ENCODE data around the gene PDE7B.
"Not testable (repeated sequence)": the region's sequence is repeated elsewhere in the genome, so short reads cannot be mapped to it uniquely, and the experiment has no call there.

PDE7B gene

DNA sequence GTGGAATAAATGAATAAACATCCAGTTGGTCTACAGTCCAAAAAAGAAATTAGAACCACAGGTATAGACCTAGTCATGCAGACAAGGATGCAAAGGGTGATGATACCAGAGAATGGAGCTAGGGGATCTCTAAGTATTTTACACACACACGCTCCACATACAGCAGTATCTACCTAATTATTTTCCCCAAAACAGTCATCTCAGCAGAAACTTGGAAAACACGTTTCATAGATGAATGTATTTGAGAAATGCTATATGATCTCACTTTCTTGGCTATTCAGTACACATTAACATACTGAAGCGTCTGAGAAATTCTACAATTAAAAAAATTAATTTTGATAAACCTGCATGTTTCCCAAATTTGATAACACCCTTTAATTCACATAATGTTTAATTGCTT, 243.3 kb downstream of the PDE7B start:
- Mint-ChIP-seq H3K27ac (no peak overlapping the region), H3K36me3 (ENCODE audit: low read depth) (no peaks in the 10 kb centered on the region), H3K9me3 (peaks cover 6% of the 10 kb centered on the region), H3K4me1 (ENCODE audit: low read depth) (no peaks in the 10 kb centered on the region), H3K4me3 (no peak overlapping the region), H3K27me3 (ENCODE audit: low read depth) (no peaks in the 10 kb centered on the region)

DNA sequence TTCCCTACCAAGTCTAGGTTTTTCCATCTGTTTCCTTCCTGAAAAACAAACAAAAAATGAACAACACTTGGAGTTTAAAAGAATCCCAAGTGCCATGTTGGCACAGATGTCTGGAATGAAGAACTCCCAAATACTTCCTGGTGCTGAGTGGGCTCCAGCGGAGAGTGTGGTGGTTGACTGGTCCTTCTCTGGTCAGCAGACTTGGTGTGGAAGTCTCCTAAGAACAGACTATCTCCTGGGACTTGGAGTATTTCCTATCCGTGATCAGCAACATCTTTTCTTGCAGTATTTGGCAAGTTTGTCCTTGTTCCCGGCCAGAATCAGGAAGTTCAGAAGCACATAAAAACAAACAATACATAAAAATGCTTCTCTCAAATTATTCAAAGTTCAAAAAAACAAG, 244.5 kb downstream of the PDE7B start:
- Mint-ChIP-seq H3K27ac (no peak overlapping the region), H3K36me3 (ENCODE audit: low read depth) (no peaks in the 10 kb centered on the region), H3K27me3 (ENCODE audit: low read depth) (no peaks in the 10 kb centered on the region)

DNA sequence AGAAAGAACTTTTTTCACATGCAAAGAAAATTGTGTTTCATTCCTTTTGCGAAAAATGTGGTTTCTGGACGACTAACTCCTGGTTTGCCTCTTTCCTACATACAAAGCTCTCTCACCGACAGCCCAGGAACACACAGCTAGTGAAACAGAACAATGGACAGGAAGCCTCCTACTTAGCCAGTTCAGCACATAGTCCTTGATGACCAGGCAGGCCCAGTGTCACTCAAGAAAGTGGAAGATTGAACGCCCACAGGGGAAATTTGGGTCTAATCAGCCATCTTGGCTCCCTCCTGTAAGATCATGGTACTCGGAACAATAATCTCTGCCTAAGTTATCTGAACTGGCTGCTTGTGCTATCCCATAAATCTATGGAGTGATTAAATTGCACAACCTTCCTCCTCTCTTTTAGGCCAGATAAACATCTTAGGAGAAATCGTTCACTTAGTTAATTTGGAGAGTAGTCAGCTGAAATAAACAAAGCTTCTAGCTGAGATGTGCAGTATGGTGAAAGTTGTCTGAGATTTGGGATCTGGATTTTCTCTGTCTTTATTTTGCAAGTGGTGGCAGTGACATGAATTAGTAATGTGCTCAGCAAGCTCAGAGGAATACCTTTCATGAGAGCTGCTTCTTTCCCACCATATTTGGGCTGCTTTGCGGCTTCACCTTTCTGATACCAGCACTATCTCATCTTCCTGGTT, 251.6 kb downstream of the PDE7B start:
- H3K27ac Mint-ChIP-seq, result no peak overlapping the region
- no peaks in the 10 kb centered on the region for H3K36me3 Mint-ChIP-seq (ENCODE audit: low read depth)
- no peak overlapping the region for H3K4me3 Mint-ChIP-seq
- H3K4me1 Mint-ChIP-seq (ENCODE audit: low read depth), result no peaks in the 10 kb centered on the region
- H3K27me3 Mint-ChIP-seq (ENCODE audit: low read depth), result no peaks in the 10 kb centered on the region
- H3K9me3 Mint-ChIP-seq, result no peaks in the 10 kb centered on the region

More for the DNA sequence above, 244.5 kb downstream of the PDE7B start:
- Mint-ChIP-seq H3K4me3 (no peak overlapping the region), H3K4me1 (ENCODE audit: low read depth) (no peaks in the 10 kb centered on the region), H3K9me3 (peaks cover 6% of the 10 kb centered on the region)

DNA sequence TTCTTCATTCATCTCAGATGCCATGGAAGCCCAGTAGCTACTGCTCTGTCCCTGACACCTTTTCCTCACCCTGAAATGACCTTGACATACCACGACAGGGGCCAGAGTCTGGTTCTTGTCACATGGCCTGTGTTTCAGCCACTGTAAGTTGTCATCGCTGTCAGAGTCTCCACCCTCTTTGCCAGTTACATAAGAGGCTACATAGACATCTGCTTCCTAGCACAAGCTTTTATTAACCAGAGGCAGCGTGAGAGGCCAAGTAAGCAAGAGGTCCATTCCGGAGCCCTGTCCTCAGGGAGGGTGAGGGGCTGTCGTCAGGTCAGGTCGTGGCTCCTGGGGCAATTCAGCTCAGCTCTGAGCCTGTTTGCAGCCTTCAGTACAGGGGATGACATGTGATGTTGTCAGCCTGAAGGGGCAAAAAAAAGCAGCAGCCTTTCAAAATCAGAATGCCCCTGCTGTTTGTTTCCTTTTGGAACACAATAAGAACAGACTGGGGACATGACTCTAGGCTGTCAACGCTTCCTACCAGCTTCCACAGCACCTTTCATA, 252.3 kb downstream of the PDE7B start:
- no peaks in the 10 kb centered on the region for H3K36me3 Mint-ChIP-seq (ENCODE audit: low read depth)
- no peaks in the 10 kb centered on the region for H3K27me3 Mint-ChIP-seq (ENCODE audit: low read depth)

DNA sequence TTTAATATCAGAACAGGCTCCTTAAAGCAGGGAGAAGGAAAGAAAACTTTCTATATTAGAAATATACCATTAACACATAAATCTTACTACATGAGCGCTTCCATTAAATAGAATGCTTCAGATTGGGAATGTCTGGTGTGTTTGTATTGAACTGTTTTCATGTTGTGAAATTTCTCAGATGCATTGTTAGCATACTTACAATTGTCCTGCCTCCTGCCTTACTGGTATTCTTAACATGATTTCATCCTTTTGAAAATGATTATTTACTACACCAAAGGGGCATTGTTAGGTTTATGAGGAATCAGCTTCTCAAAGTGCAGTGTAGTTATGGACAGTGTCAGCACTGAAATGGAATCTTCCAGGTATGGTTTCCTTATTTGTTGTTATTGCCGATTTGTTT, 253.1 kb downstream of the PDE7B start:
- Mint-ChIP-seq H3K36me3 (ENCODE audit: low read depth) (no peaks in the 10 kb centered on the region), H3K4me1 (ENCODE audit: low read depth) (no peaks in the 10 kb centered on the region), H3K9me3 (no peaks in the 10 kb centered on the region), H3K27ac (no peak overlapping the region), H3K4me3 (no peak overlapping the region), H3K27me3 (ENCODE audit: low read depth) (no peaks in the 10 kb centered on the region)

More for the DNA sequence above, 252.3 kb downstream of the PDE7B start:
- H3K9me3 Mint-ChIP-seq, result no peaks in the 10 kb centered on the region
- H3K4me3 Mint-ChIP-seq, result no peak overlapping the region
- no peak overlapping the region for H3K27ac Mint-ChIP-seq
- no peaks in the 10 kb centered on the region for H3K4me1 Mint-ChIP-seq (ENCODE audit: low read depth)

DNA sequence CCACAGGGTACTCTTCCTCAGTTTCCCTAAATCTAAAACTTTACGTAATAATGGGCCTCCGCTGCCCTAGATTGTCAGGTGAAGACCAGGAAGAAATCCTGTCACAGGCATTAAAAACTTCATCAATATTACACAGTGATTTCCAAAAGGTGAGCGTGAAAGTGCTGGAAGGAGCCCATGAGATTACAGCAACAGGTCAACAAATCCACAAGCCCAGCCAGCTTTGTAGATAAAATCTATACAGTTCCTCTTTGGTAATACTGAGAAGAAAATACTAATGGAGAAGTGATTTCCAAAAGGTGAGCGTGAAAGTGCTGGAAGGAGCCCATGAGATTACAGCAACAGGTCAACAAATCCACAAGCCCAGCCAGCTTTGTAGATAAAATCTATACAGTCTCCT, 254.3 kb downstream of the PDE7B start:
- H3K4me3 Mint-ChIP-seq; H3K4me1 Mint-ChIP-seq (ENCODE audit: low read depth); H3K27ac Mint-ChIP-seq; H3K36me3 Mint-ChIP-seq (ENCODE audit: low read depth); H3K27me3 Mint-ChIP-seq (ENCODE audit: low read depth); H3K9me3 Mint-ChIP-seq: not testable (repeated sequence)

DNA sequence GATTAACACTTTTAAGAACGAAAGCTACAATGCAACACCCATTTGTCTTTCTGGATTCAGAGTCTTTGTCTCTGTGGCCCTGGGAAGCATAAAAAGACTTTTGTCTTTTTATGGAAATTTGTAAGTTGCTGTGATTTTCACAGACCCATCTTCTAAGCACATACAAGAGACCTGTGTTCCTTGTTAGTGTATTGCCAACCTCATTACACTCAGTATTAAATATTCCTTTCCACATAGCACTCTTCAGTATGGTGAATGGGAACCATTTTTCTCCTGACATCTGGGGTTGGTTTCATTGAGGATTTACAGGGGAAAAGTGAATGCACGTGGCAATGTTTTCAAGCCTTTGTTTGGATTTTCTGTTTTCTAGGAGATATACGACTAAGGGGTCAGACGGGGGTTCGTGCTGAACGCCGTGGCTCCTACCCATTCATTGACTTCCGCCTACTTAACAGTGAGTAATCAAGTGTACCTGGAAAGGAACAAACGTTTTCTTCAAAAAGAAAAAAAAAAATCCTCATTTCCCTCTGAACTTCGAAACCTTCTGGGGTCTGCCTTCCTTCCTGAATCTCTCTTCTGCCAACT, 257.0 kb downstream of the PDE7B start:
- no peak overlapping the region for H3K27ac Mint-ChIP-seq
- no peaks in the 10 kb centered on the region for H3K27me3 Mint-ChIP-seq (ENCODE audit: low read depth)
- H3K9me3 Mint-ChIP-seq, result no peaks in the 10 kb centered on the region
- no peak overlapping the region for H3K4me3 Mint-ChIP-seq
- peaks cover 1% of the 10 kb centered on the region for H3K36me3 Mint-ChIP-seq (ENCODE audit: low read depth)
- H3K4me1 Mint-ChIP-seq (ENCODE audit: low read depth), result peaks cover under 1% of the 10 kb centered on the region

DNA sequence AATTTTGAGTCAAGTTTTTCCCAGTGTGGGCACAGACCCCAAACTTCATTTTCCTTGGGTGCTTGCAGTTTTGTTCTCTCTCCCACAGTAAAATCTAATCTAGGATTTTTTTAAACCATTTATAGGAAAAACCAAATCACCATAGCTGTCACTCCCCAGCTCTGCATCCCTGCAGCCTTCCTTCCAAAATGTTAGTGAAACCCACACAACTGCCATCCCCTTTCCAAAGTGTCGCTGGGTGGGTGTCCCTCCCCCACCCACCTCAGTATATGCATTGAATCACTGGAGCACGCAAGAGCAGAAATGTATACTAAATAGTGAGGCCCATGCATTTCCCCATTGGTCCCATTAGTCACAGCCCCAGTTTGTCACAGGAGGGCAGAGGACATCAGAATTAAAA, 260.3 kb downstream of the PDE7B start:
- Mint-ChIP-seq H3K36me3 (ENCODE audit: low read depth) (peaks cover 1% of the 10 kb centered on the region), H3K4me1 (ENCODE audit: low read depth) (peaks cover 4% of the 10 kb centered on the region), H3K4me3 (no peak overlapping the region), H3K27ac (no peak overlapping the region), H3K27me3 (ENCODE audit: low read depth) (peaks cover 4% of the 10 kb centered on the region), H3K9me3 (no peaks in the 10 kb centered on the region)

DNA sequence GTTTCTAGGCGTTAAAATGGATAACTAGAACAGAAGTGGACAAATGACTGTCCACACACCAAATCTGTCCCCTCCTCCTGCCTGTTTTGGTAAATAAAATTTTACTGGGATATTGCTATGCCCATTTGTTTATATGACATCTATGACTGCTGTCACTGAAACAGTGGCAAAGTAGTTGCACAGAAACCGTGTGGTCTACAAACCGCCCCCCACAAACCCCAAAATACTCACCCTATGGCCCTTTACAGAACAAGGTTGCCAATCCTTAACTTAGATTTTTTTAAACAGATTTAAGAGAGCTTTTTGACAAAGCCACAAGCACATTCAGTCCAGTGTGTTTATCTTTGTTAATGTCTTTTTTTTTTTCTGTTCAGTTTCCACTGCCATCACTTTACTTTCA, 260.8 kb downstream of the PDE7B start:
- Mint-ChIP-seq H3K36me3 (ENCODE audit: low read depth) (peaks cover 1% of the 10 kb centered on the region), H3K9me3 (no peaks in the 10 kb centered on the region), H3K27ac (no peak overlapping the region), H3K4me3 (no peak overlapping the region), H3K4me1 (ENCODE audit: low read depth) (peaks cover 4% of the 10 kb centered on the region), H3K27me3 (ENCODE audit: low read depth) (peaks cover 4% of the 10 kb centered on the region)

DNA sequence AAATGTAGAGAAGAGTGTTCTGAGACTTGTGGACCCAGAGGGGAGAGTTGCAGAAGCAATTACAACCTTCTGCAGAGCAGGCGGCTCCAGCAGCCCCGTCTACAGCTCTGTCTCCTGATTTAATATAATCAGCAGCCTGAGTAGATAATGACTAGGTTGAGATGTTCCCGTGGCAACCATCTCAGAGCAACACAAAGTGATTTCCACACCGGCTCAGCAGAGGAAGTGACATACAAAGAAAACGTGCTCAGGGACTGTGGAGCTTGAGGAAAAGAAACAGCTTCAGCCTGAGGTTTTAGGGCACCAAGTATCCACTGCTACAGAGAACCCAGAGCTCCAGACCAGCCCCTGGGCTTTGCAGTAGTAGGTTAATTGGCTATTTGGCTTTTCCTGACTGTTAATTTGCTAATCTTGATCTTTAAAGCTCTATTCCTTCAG, 262.3 kb downstream of the PDE7B start:
- Mint-ChIP-seq H3K27me3 (ENCODE audit: low read depth) (peaks cover 4% of the 10 kb centered on the region), H3K27ac (no peak overlapping the region), H3K9me3 (no peaks in the 10 kb centered on the region), H3K4me3 (no peak overlapping the region), H3K36me3 (ENCODE audit: low read depth) (peaks cover 1% of the 10 kb centered on the region), H3K4me1 (ENCODE audit: low read depth) (peaks cover 4% of the 10 kb centered on the region)

DNA sequence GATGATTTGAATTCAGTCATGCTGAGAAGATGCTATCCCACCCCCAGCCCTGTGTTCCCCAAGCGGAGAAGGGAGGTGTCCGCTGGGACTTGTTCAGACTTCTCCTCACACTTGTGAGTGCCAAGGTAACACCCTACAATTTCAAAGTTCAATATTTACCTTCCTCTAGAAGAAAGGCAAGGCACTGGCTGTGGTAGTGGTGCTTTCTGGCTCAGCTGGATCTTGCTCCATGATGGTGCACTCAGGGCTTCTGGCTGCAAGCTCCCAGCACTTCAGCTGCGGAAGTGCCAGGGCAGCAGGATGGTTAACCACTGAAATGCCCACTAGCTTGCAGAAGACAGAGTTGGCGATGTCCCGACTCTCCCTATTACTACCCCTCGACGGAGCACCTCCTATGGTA, 263.2 kb downstream of the PDE7B start:
- Mint-ChIP-seq H3K27ac (no peak overlapping the region), H3K4me1 (ENCODE audit: low read depth) (peaks cover 4% of the 10 kb centered on the region), H3K4me3 (no peak overlapping the region), H3K27me3 (ENCODE audit: low read depth) (peaks cover 4% of the 10 kb centered on the region), H3K9me3 (no peaks in the 10 kb centered on the region), H3K36me3 (ENCODE audit: low read depth) (peaks cover 1% of the 10 kb centered on the region)

DNA sequence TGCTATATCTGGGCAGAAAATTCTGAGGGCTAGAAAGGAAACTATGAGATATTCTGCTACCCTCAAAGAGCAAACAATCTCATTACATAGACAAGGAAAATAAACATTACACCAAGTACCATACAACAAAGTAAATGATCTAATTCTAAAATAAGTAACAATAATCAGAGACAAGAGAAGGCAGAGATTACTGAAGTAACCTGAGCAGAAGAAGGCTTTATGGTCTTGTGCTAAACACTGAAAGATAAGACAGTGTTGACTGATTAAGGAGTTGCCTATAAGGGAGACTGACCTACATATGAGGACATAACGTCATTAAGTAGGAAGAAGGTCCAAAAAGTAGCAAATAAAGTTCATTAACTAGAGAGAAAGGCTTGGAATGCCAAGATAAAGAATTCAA, 264.4 kb downstream of the PDE7B start:
- Mint-ChIP-seq H3K27ac (no peak overlapping the region), H3K27me3 (ENCODE audit: low read depth) (peaks cover 4% of the 10 kb centered on the region), H3K9me3 (no peaks in the 10 kb centered on the region), H3K4me3 (no peak overlapping the region), H3K36me3 (ENCODE audit: low read depth) (peaks cover 1% of the 10 kb centered on the region), H3K4me1 (ENCODE audit: low read depth) (peaks cover 4% of the 10 kb centered on the region)

DNA sequence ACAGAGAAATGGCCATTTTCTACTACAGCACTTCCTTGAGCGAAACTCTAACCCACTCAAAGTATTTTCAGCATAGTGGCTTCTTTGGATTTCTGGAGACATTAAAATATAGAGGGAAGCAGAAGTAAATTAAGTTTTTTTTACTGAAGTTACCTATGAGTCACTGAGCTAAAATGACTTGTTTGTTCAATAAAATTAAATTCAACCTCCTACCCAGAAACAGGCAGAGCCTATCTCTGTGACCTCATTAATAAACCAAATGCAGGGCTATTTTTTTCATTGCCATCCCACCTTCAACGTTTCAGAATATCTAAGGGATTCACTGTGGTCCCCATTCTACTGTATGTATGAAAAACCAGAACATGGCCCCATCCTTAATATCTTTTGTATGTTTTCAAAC, 265.6 kb downstream of the PDE7B start:
- peaks cover 4% of the 10 kb centered on the region for H3K4me1 Mint-ChIP-seq (ENCODE audit: low read depth)
- no peak overlapping the region for H3K27ac Mint-ChIP-seq
- H3K4me3 Mint-ChIP-seq, result no peak overlapping the region
- H3K9me3 Mint-ChIP-seq, result no peaks in the 10 kb centered on the region
- H3K27me3 Mint-ChIP-seq (ENCODE audit: low read depth), result peaks cover 4% of the 10 kb centered on the region
- no peaks in the 10 kb centered on the region for H3K36me3 Mint-ChIP-seq (ENCODE audit: low read depth)

DNA sequence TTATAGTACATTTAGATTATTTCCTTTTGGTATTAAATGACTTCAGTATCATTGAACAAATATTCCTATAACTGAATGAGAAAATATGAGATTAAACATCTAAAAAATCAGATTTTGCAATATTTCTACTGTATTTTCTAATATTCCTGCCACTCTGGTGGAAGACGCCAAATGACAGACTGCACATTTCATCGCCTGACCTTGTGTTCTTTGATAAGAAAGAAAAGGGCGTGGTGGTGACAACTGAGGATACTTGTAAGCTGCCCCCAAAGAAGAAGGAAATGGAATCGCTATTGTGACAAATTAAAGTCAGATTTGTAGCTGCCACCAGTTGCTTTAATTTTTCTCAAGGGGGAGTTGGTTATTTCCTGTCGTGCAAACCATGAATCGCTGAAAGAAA, 267.3 kb downstream of the PDE7B start:
- Mint-ChIP-seq H3K4me3 (no peak overlapping the region), H3K36me3 (ENCODE audit: low read depth) (no peaks in the 10 kb centered on the region), H3K4me1 (ENCODE audit: low read depth) (no peaks in the 10 kb centered on the region), H3K27ac (no peak overlapping the region), H3K27me3 (ENCODE audit: low read depth) (peaks cover 4% of the 10 kb centered on the region), H3K9me3 (no peaks in the 10 kb centered on the region)

DNA sequence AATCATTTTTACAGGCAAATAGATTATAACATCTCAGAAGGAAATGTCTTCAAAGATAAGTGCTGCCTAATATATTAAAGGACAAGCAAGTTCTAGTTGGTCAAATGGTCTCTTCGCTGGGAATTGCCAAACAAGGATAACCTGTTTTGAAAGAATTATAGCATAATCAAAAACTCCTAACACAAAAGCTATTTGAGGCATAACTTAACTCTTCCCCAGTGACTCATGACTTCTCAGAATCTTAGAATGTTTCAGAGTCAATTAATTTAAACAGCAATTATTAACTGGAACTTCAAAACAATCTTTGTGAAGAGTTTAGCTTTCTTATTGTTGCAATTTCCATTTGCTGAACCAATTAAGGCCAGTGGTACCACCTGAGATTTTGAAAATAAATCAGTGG, 272.0 kb downstream of the PDE7B start:
- H3K36me3 Mint-ChIP-seq (ENCODE audit: low read depth), result no peaks in the 10 kb centered on the region
- no peak overlapping the region for H3K4me3 Mint-ChIP-seq
- no peaks in the 10 kb centered on the region for H3K27me3 Mint-ChIP-seq (ENCODE audit: low read depth)
- H3K9me3 Mint-ChIP-seq, result no peaks in the 10 kb centered on the region
- H3K4me1 Mint-ChIP-seq (ENCODE audit: low read depth), result no peaks in the 10 kb centered on the region
- no peak overlapping the region for H3K27ac Mint-ChIP-seq
